ENCODE data around the gene GNB1.

DNA sequence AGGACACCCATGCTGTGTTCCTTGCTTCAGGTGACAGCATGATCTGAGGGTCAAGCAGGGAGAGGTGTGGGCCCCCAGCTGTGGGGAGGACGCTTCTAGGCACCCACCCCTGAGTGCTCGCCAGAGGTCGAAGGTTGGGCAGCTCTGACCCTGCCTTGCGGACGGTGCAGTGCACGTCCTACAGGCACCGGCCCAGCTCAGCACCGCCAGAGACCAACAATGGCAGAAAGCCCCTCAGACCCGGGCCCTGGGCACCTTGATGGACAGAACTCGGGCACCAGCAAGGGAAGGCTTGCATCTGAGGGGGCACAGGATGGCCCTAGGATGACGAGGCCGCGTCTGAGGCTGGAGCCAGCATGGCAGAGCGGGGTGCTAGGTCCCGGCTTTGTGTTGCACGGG is 137.3 kb downstream of the GNB1 start:
- TF ChIP-seq CTCF (IDR thresholded peaks at IDR 0.05): no peak
- TF ChIP-seq POLR2A (IDR thresholded peaks at IDR 0.05): no peak
